ENCODE data around the gene ASIC4. TPM values are rescaled to one million over a fixed set of nuclear protein-coding genes. Genes with fewer than 3 reads are reported as not detected.
A peak's percentile ranks its signal among the peaks of the same experiment; 100 is the strongest.

ASIC4 gene
- total and polyA plus RNA-seq, 8 donors, result 0.04 to 0.38 (median 0.18) TPM; not detected in 4

- intact Hi-C loops (cut with DNase I), result no loop called here
- Histone ChIP-seq H3K4me1 (peaks cover 0 to 7% (median 6%) of the 10 kb centered on the region in 3 donors), H3K27ac (no peak overlapping the region), H3K27me3 (peaks cover 0 to 9% (median 0%) of the 10 kb centered on the region in 4 donors), H3K9me3 (no peaks in the 10 kb centered on the region), H3K36me3 (no peaks in the 10 kb centered on the region), H3K4me3 (peak overlapping the region in 2 of 4 donors; percentile 26 to 40)
- peak in 3 of 4 donors; percentile 20 to 44 (median 30) for ATAC-seq
- no peak for TF ChIP-seq CTCF (IDR thresholded peaks at IDR 0.05)
- 20 to 22% methylated on average over 43 to 58 of the region's 58 CpGs for WGBS, 2 donors
- peak in 3 of 6 donors; percentile 31 to 78 (median 59) for DNase-seq
- no peak for FAIRE-seq
Measured at GRCh38 chr2:219483451-219484342, 30.6 kb upstream of the ASIC4 start.

- Histone ChIP-seq H3K4me1 (peaks cover 0 to 7% (median 6%) of the 10 kb centered on the region in 3 donors), H3K36me3 (no peaks in the 10 kb centered on the region), H3K27me3 (peaks cover 0 to 9% (median 0%) of the 10 kb centered on the region in 4 donors), H3K27ac (no peak overlapping the region), H3K9me3 (no peaks in the 10 kb centered on the region), H3K4me3 (peak overlapping the region in 3 of 4 donors; percentile 2 to 40 (median 26))
- FAIRE-seq, result no peak
- ATAC-seq, result peak; percentile 30 to 66 (median 54)
- no peak for TF ChIP-seq CTCF (IDR thresholded peaks at IDR 0.05)
- 3 to 4% methylated on average over 60 to 89 of the region's 89 CpGs for WGBS, 2 donors
- DNase-seq, result peak in 3 of 6 donors; percentile 29 to 73 (median 68)
- intact Hi-C loops (cut with DNase I), result no loop called here
Measured at GRCh38 chr2:219484343-219485200, 29.7 kb upstream of the ASIC4 start.

- intact Hi-C loops (cut with DNase I), result no loop called here
- WGBS, 2 donors, result 72 to 80% methylated on average over 12 of the region's 12 CpGs
- no peak overlapping the region for H3K4me3 ChIP-seq
- FAIRE-seq, result no peak
- H3K9me3 ChIP-seq, result no peaks in the 10 kb centered on the region
- TF ChIP-seq CTCF (IDR thresholded peaks at IDR 0.05), result no peak
- H3K36me3 ChIP-seq, result no peaks in the 10 kb centered on the region
- no peak overlapping the region for H3K27ac ChIP-seq
- no peak for ATAC-seq
- DNase-seq, result peak in 1 of 6 donors; percentile 19
- H3K4me1 ChIP-seq, result peaks cover 0 to 7% (median 6%) of the 10 kb centered on the region in 3 donors
- peaks cover 0 to 9% (median 0%) of the 10 kb centered on the region in 4 donors for H3K27me3 ChIP-seq
Measured at GRCh38 chr2:219485201-219485580, 29.1 kb upstream of the ASIC4 start.

GRCh38 chr2:219486380-219486959, 27.8 kb upstream of the ASIC4 start:
- no peaks in the 10 kb centered on the region for H3K36me3 ChIP-seq
- intact Hi-C loops (cut with DNase I), result no loop called here
- H3K4me3 ChIP-seq, result no peak overlapping the region
- DNase-seq (peak in 2 of 6 donors; percentile 9 to 34), FAIRE-seq (no peak), ATAC-seq (peak in 2 of 4 donors; percentile 31)
- peaks cover 0 to 7% (median 6%) of the 10 kb centered on the region in 3 donors for H3K4me1 ChIP-seq
- H3K9me3 ChIP-seq, result no peaks in the 10 kb centered on the region
- peaks cover 0 to 9% (median 0%) of the 10 kb centered on the region in 4 donors for H3K27me3 ChIP-seq
- no peak for TF ChIP-seq CTCF (IDR thresholded peaks at IDR 0.05)
- WGBS, 2 donors, result 74 to 80% methylated on average over 8 of the region's 8 CpGs
- H3K27ac ChIP-seq, result no peak overlapping the region

Data from pancreas (tissue), 10 donors.